Measurements from ENCODE around the gene XYLT2.

DNA sequence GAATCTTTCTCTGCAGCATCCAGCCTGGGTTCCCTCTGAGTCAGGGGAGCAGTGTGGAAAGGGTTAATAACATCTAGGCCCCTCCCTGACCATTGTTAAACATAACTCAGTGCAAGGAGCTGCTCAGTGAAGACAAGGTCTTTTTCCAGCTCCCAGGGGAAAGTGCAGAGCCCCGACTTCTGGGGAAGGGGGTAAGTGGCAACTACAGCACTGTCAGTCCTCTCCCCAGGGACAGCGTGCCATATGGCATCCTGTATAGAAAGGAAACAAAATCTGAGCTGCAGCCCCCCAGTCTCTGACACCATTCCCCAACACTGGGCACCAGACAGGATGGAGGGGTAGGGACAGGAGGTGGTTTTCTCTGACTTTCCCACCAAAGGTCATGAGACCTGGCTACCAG lies 19.2 kb downstream of the XYLT2 start:
- TF ChIP-seq, protein P1, sequence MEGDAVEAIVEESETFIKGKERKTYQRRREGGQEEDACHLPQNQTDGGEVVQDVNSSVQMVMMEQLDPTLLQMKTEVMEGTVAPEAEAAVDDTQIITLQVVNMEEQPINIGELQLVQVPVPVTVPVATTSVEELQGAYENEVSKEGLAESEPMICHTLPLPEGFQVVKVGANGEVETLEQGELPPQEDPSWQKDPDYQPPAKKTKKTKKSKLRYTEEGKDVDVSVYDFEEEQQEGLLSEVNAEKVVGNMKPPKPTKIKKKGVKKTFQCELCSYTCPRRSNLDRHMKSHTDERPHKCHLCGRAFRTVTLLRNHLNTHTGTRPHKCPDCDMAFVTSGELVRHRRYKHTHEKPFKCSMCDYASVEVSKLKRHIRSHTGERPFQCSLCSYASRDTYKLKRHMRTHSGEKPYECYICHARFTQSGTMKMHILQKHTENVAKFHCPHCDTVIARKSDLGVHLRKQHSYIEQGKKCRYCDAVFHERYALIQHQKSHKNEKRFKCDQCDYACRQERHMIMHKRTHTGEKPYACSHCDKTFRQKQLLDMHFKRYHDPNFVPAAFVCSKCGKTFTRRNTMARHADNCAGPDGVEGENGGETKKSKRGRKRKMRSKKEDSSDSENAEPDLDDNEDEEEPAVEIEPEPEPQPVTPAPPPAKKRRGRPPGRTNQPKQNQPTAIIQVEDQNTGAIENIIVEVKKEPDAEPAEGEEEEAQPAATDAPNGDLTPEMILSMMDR (IDR thresholded peaks at IDR 0.05; ENCODE audit: extremely low read depth in 1 of 2, insufficient read depth in 1 of 2, low read depth in 1 of 2, low read length in 2 of 2) = no peak
- no peak for TF ChIP-seq POLR2A (IDR thresholded peaks at IDR 0.05; ENCODE audit: low read depth, low read length)
- TF ChIP-seq EZH2 (IDR thresholded peaks at IDR 0.05; ENCODE audit: borderline replicate concordance, low read depth, low read length, severe bottlenecking) = no peak
- TF ChIP-seq POLR2AphosphoS5 (IDR thresholded peaks at IDR 0.05; ENCODE audit: insufficient read depth, low read depth, low read length) = no peak
- TF ChIP-seq, protein P2, sequence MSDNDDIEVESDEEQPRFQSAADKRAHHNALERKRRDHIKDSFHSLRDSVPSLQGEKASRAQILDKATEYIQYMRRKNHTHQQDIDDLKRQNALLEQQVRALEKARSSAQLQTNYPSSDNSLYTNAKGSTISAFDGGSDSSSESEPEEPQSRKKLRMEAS (IDR thresholded peaks at IDR 0.05; ENCODE audit: insufficient read depth, insufficient read length) = no peak
